Hepatocyte (in vitro differentiated cells): Measurements from ENCODE around the gene TAS2R40. TPM values are rescaled to one million over a fixed set of nuclear protein-coding genes. Genes with fewer than 3 reads are reported as not detected.

ENCODE experiments used
- DNase-seq: peaks from one replicate; pipeline ENCODE4 v3.0.0-alpha.2; 2016; ENCODE audit warnings: low spot score
- H2AFZ ChIP-seq: fragments of 200-600 bp; sonication (generic); 2 replicates; pipeline ENCODE4 v1.6.0; 2016; ENCODE audit warnings: antibody characterized with exemption, mild to moderate bottlenecking
- H3K27ac ChIP-seq: fragments of 200-600 bp; sonication (generic); 2 replicates; pipeline ENCODE4 v1.5.1; 2016; ENCODE audit warnings: mild to moderate bottlenecking
- H3K27me3 ChIP-seq: fragments of 200-600 bp; sonication (generic); 2 replicates; pipeline ENCODE4 v1.6.1; 2016
- H3K36me3 ChIP-seq: fragments of 200-600 bp; sonication (generic); replicated peaks from 2 replicates; pipeline ENCODE4 v1.5.1; 2016; ENCODE audit warnings: low read depth; ENCODE audit not compliant: insufficient read depth
- H3K4me1 ChIP-seq: fragments of 200-600 bp; sonication (generic); 2 replicates; pipeline ENCODE4 v1.5.1; 2016; ENCODE audit warnings: mild to moderate bottlenecking, moderate library complexity; ENCODE audit not compliant: insufficient read depth
- H3K4me2 ChIP-seq: fragments of 200-600 bp; sonication (generic); 2 replicates; pipeline ENCODE4 v1.6.0; 2016
- H3K4me3 ChIP-seq: fragments of 200-600 bp; sonication (generic); 2 replicates; pipeline ENCODE4 v1.5.1; 2016; ENCODE audit warnings: mild to moderate bottlenecking
- H3K79me2 ChIP-seq: fragments of 200-600 bp; sonication (generic); 2 replicates; pipeline ENCODE4 v1.6.0; 2017; ENCODE audit warnings: mild to moderate bottlenecking
- H3K9me2 ChIP-seq: fragments of 200-600 bp; sonication (generic); replicated peaks from 2 replicates; pipeline ENCODE4 v1.6.0; 2017; ENCODE audit warnings: mild to moderate bottlenecking; ENCODE audit not compliant: insufficient read depth
- H3K9me3 ChIP-seq: fragments of 200-600 bp; sonication (generic); 2 replicates; pipeline ENCODE4 v1.5.1; 2016; ENCODE audit warnings: low read depth, mild to moderate bottlenecking
- H4K20me1 ChIP-seq: fragments of 200-600 bp; sonication (generic); 2 replicates; pipeline ENCODE4 v1.6.0; 2016; ENCODE audit warnings: mild to moderate bottlenecking; ENCODE audit not compliant: insufficient read depth, poor library complexity, severe bottlenecking
- EZH2 ChIP-seq: fragments of 200-600 bp; sonication (generic); IDR thresholded peaks from 2 replicates; pipeline ENCODE4 v1.6.1; 2016; ENCODE audit warnings: antibody characterized with exemption, mild to moderate bottlenecking, borderline replicate concordance
- EZH2phosphoT487 ChIP-seq: fragments of 200-600 bp; sonication (generic); IDR thresholded peaks from one replicate; pipeline ENCODE4 v1.6.1; 2018; ENCODE audit warnings: antibody characterized with exemption, mild to moderate bottlenecking, low read depth, moderate library complexity; ENCODE audit not compliant: unreplicated experiment, severe bottlenecking
- whole genome bisulfite sequencing: methylation state at CpG from one replicate; pipeline ENCODE4 v1.1.6; 2016; ENCODE audit warnings: low lambda C conversion rate; ENCODE audit errors: missing lambda C conversion rate; 5-methylcytosine and 5-hydroxymethylcytosine counted together
- polyA plus RNA-seq: library from polyadenylated mRNA; unstranded; fragments of >200 nt; fragmentation: Nextera tagmentation; extraction: Ambion mirVana; gene quantifications from 2 replicates; pipeline ENCODE4 v1.2.1, GENCODE V29; 2016
- total RNA-seq: library from RNA; depleted of rRNA; stranded (reverse); fragments of >200 nt; gene quantifications from 2 replicates; pipeline ENCODE4 v1.2.3, GENCODE V29; 2014
- TF ChIP-seq, protein P1 (sequence below): fragments of 200-600 bp; sonication (generic); IDR thresholded peaks from 2 replicates; pipeline ENCODE4 v1.5.1; 2016; ENCODE audit warnings: antibody characterized with exemption, mild to moderate bottlenecking; ENCODE audit not compliant: poor library complexity

The TAS2R40 gene
- total and polyA plus RNA-seq, 2 experiments from 2014 or later = not detected

DNA sequence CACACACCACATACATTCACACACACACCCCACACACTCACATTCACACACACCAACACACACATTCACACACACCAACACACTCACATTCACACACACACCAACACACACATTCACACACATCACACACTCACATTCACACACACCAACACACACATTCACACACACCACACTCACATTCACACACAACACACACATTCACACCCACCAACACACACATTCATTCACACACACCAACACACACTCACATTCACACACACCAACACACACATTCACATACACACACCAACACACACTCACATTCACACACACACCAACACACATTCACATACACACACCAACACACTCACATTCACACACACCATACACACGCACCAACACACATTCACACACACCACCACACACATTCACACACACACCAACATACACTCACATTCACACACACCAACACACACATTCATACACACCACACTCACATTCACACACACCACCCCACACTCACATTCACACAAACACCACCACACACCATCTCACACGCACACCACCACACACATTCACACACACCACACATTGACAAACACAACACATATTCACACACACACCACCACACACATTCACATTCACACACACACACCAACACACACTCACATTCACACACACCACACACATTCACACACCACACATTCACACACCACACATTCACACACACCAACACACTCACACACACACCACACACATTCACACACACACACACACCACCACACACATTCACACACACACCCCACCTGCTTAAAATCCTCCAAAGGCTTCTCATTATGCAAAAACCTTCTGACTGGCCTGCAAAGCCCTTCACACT, 9.0 kb downstream of the TAS2R40 start:
- no peak overlapping the region for H3K4me2 ChIP-seq
- H3K36me3 ChIP-seq = no peaks in the 10 kb centered on the region
- H3K4me3 ChIP-seq = no peak overlapping the region
- H3K9me3 ChIP-seq = no peaks in the 10 kb centered on the region
- H3K27me3 ChIP-seq = no peaks in the 10 kb centered on the region
- DNase-seq = no peak
- no peak overlapping the region for H3K27ac ChIP-seq
- H3K79me2 ChIP-seq = no peaks in the 10 kb centered on the region
- H3K9me2 ChIP-seq = no peaks in the 10 kb centered on the region
- no peak overlapping the region for H2AFZ ChIP-seq
- TF ChIP-seq EZH2 (no peak), EZH2phosphoT487 (no peak)
- TF ChIP-seq, protein P1, sequence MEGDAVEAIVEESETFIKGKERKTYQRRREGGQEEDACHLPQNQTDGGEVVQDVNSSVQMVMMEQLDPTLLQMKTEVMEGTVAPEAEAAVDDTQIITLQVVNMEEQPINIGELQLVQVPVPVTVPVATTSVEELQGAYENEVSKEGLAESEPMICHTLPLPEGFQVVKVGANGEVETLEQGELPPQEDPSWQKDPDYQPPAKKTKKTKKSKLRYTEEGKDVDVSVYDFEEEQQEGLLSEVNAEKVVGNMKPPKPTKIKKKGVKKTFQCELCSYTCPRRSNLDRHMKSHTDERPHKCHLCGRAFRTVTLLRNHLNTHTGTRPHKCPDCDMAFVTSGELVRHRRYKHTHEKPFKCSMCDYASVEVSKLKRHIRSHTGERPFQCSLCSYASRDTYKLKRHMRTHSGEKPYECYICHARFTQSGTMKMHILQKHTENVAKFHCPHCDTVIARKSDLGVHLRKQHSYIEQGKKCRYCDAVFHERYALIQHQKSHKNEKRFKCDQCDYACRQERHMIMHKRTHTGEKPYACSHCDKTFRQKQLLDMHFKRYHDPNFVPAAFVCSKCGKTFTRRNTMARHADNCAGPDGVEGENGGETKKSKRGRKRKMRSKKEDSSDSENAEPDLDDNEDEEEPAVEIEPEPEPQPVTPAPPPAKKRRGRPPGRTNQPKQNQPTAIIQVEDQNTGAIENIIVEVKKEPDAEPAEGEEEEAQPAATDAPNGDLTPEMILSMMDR = no peak
- H3K4me1 ChIP-seq = no peaks in the 10 kb centered on the region
- H4K20me1 ChIP-seq = no peaks in the 10 kb centered on the region
- WGBS = 100% methylated on average over 1 of the region's 2 CpGs

DNA sequence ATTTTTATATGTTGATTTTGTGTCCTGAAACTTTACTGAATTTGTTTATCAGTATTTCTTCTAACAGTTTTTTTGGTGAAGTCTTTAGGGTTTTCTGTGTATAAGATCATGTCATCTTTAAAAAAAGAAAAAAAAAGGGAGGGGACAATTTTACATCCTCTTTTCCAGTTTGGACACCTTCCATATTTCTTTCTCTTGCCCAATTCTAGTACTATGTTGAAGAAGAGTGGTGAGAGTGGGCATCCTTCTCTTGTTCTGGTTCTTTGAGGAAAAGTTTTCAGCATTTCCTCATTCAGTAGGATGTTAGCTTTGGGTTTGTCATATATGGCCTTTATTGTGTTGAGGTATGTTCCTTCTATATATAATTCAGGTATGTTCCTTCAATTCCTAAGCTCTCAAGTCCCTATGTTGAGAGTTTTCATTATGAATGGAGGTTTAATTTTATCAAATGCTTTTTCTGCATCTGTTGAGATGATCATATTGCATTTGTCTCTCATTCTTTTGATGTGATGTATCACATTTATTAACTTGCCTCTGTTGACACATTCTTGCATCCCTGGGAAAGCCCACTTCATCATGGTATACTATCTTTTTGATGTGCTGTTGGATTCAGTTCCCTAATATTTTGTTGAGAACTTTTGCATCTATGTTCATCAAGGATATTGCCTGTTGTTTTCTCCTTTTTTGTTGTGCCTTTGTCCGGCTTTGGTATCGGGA, 12.1 kb downstream of the TAS2R40 start:
- Histone ChIP-seq H3K27ac (no peak overlapping the region), H4K20me1 (no peaks in the 10 kb centered on the region), H3K9me3 (peaks cover 5% of the 10 kb centered on the region), H3K27me3 (no peaks in the 10 kb centered on the region), H3K9me2 (no peaks in the 10 kb centered on the region), H3K4me1 (no peaks in the 10 kb centered on the region), H3K4me2 (no peak overlapping the region), H3K79me2 (no peaks in the 10 kb centered on the region), H3K4me3 (no peak overlapping the region), H3K36me3 (no peaks in the 10 kb centered on the region), H2AFZ (no peak overlapping the region)
- WGBS = 94% methylated on average over 2 of the region's 2 CpGs
- no peak for DNase-seq
- no peak for TF ChIP-seq EZH2
- no peak for TF ChIP-seq EZH2phosphoT487
- TF ChIP-seq, protein P1 = no peak

DNA sequence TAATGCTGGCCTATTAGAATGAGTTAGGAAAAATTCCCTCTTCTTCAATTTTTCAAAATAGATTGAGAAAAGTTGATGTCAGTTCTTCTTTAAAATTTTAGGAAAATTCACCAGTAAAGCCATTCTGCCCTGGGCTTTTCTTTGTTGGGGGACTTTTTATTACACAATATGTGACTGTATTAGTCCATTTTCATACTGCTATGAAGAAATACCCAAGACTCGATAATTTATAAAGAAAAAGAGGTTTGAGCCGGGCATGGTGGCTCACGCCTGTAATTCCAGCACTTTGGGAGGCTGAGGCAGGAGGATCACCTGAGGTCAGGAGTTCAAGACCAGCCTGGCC, 12.7 kb downstream of the TAS2R40 start:
- Histone ChIP-seq H2AFZ (no peak overlapping the region), H3K9me2 (no peaks in the 10 kb centered on the region), H3K27ac (no peak overlapping the region), H3K79me2 (no peaks in the 10 kb centered on the region), H3K4me2 (no peak overlapping the region), H3K27me3 (no peaks in the 10 kb centered on the region), H3K4me3 (no peak overlapping the region), H3K9me3 (peaks cover 5% of the 10 kb centered on the region), H3K4me1 (no peaks in the 10 kb centered on the region), H4K20me1 (no peaks in the 10 kb centered on the region), H3K36me3 (no peaks in the 10 kb centered on the region)
- TF ChIP-seq EZH2phosphoT487 (no peak), EZH2 (no peak)
- TF ChIP-seq, protein P1 = no peak
- WGBS = 85% methylated on average over 3 of the region's 3 CpGs
- no peak for DNase-seq
